GM18499 (cell line): Measurements from ENCODE around the gene SP9.
"Not testable (repeated sequence)": the region's sequence is repeated elsewhere in the genome, so short reads cannot be mapped to it uniquely, and the experiment has no call there.

Source experiments
- ATAC-seq: cut with Tn5 transposase; IDR thresholded peaks from one replicate; pipeline ENCODE4 v1.9.1; 2021; ENCODE audit warnings: moderate number of reproducible peaks; ENCODE audit not compliant: insufficient read depth, unreplicated experiment

SP9 gene

DNA sequence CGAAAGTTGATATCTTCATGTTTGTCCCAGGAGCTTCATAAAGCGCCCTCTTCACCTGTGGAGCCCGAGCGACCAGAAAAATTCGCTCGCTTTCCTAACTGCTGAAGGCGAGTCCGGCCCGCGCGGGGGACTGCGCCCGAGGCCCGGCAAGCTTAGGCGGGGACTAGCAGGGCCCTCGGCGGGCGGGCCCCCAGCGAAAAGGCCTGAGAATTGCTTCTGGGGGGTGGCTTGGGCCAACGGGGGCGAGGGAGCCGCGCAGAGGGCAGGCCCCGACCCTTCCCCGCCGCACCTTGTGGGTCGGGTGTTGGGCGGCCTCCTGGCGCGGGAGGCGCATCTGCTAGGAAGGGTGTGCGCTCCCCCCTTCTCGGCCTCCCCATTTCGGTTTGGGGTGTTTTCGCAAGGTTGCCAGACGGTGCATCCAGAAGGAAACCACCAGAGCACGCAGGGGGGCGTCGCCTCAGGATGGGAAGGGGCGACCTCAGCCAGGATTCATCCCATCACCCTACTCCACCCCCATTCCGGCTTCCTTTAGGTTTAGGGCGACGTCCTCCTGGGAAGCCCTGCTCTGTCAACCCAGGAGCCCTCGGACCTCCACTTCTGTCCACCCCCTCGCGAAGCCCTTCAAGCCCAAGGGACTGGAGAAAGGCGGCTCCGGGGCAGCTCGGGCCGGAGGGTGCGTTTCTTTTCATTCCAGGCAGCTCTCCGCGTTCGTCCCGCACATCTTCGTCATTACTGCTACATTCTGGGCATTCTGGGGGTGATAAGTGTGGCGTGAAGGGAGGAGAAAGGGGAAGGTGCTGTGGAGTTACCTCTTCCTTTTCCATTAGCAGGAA lies 9.1 kb downstream of the SP9 start:
- no peak for ATAC-seq

DNA sequence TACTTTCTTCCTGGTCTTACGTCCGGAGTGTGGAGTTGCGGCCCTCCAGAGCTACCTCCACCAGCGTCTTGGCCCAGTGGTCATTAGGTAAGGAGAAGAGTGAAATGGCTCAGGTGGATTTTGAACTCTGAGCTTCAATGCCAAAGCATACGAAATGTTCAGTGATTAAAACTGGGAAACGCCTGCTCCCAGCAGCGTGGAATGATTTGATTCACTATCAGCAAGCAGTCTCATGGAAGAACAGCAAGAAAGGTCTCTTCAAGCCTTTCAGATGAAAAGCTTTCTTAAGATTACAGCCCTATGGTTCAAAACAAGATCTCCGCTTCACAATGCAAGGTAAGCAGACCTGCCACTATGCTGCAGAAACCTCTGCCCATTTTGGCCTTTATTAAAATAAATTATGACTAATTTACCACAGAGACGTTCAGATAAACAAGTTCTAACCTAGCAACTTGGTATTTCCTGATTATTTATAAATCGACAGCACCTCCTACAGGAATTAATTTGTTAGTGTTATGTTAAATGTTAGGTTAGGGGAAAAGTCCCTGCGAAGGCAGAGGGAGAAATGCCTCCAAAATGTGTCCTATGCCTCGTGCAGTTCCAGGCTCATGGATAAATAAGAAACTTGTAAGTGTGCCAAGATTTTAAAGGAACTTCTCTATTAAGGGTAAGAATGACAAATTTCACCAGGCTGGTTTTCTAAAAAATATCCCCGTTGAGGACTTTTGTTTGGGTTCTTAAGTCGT lies 10.1 kb downstream of the SP9 start:
- no peak for ATAC-seq

DNA sequence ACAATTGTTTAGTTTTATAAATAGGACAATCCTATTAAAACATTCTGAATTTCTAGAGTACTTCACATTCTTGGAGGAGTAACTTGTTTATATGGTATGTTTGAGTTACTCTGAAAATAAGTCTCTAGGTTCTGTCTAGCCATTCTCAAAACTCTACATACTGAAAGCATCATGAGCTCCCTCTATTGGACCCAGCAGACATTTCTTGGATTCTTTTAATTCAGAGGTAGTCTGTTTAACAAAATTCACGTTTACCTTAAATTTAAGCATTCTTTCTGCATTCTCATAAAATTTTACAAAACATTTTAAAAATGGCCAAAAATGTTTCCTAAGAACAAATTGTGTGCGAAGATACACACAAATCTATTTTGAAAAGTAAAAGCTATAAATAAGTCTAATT lies 15.3 kb downstream of the SP9 start:
- ATAC-seq: no peak

DNA sequence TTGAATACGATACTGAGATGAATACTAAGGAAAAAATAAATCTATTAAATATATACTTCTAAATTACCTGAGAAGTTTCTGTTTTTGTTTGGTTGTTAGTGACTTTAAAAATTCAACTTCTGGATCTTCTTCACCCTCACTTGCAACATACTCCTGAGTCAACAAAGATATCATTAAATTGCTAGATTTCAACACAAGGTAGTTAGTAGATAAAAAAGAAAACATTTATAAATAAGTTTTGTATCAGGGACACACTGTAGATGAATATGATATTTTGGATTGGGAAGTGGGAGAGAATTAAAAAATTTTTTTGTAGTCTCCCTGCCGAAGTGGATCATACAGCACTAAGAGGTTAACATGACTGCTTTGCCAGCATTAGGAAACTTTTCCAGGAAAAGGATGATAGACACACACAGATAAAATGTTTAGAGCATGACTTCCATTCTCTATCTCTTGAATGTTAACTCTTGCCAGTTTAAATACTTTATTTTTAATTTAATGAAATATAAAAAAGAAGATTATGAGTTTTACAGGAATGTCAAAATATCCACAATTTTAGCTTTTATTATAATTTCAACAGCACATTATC lies 15.9 kb downstream of the SP9 start:
- ATAC-seq: no peak

- no peak for ATAC-seq
Observed at GRCh38 chr2:174353004-174353403, 18.2 kb downstream of the SP9 start.

- ATAC-seq: no peak
Observed at GRCh38 chr2:174356347-174356746, 21.6 kb downstream of the SP9 start.

DNA sequence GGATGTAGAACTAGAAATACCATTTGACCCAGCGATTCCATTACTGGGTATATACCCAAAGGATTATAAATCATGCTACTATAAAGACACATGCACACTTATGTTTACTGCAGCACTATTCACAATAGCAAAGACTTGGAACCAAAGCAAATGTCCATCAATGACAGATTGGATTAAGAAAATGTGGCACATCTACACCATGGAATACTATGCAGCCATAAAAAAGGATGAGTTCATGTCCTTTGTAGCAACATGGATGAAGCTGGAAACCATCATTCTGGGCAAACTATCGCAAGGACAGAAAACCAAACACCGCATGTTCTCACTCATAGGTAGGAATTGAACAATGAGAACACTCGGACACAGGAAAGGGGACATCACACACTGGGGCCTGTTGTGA lies 24.9 kb downstream of the SP9 start:
- not testable (repeated sequence) for ATAC-seq

GRCh38 chr2:174362949-174363348 lies 28.2 kb downstream of the SP9 start:
- ATAC-seq: no peak

GRCh38 chr2:174363492-174364225 lies 28.9 kb downstream of the SP9 start:
- not testable (repeated sequence) for ATAC-seq

GRCh38 chr2:174364628-174365027 lies 29.9 kb downstream of the SP9 start:
- ATAC-seq: no peak

GRCh38 chr2:174365571-174365970 lies 30.8 kb downstream of the SP9 start:
- no peak for ATAC-seq

GRCh38 chr2:174368691-174369090 lies 33.9 kb downstream of the SP9 start:
- ATAC-seq: no peak

- no peak for ATAC-seq
Observed at GRCh38 chr2:174376967-174377366, 42.2 kb downstream of the SP9 start.

DNA sequence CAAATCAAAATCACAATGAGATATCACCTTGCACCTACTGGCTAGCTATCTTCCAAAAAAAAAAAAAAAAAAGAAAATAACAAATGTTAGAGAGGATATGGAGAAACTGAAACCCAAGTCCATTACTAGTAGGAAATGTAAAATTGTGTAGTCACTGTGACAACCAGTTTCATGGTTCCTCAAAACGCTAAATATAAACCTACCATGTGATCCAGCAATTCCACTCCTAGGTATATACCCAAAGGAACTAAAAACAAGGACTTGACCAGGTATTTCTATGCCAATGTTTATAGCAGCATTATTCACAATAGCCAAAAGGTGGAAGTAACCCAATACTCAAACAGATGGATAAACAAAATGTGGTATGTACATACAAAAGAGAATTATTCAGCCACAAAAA lies 49.0 kb downstream of the SP9 start:
- ATAC-seq: no peak

GRCh38 chr2:174385201-174385600 lies 50.4 kb downstream of the SP9 start:
- no peak for ATAC-seq
